Activated naive CD8-positive, alpha-beta T cell treated with anti-CD3 and anti-CD28 coated beads, Interleukin-2, amount 50 U/mL, for 16 hours (primary cell): ENCODE data around the gene FARS2.

Source experiments
- DNase-seq: peaks from one replicate; pipeline ENCODE4 v3.0.0-alpha.2; 2020; ENCODE audit warnings: low read depth, low spot score

The FARS2 gene

GRCh38 chr6:5378331-5378730 is 117.0 kb downstream of the FARS2 start:
- DNase-seq: no peak

GRCh38 chr6:5379647-5380242 is 118.4 kb downstream of the FARS2 start:
- DNase-seq: no peak

DNA sequence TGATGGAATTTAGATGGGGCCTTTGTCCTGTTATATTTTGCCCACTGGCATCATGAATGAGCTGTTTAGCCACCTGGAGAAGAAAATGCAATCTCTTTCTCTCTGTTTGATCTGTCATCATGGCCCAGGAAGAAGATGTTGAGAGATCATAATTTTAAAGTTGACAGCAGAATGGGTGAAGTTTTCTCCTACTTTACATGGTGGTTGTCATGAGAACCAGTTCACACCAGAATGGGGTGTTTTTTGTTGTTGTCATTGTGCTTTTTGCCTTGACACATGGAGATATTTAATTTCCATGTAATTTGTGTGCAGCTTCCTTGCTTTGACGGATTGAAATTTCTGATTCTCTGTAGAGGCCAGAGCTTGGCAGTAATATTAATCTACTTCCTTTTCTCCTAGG is 122.5 kb downstream of the FARS2 start:
- DNase-seq: no peak

DNA sequence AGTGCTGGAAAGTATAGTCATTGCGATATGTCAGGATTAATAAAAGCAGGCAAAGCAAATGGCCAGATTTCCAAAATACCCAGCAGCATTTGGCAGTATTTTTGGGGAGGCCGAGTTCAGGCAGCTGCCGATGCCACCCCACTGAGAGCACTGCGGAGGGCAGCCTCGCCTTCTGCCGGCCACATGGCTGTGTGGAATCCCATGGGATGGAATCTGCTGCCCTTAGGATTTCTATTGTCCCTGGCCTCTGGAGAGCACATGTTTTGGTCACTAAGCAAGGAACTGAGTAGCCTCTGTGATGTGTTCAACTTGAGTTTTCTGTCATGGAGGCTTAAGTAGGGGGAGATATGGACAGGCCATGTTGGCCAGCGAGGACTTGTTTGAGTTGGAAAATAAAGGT is 123.0 kb downstream of the FARS2 start:
- no peak for DNase-seq

- DNase-seq: no peak
Observed at GRCh38 chr6:5388326-5388725, 127.0 kb downstream of the FARS2 start.

DNA sequence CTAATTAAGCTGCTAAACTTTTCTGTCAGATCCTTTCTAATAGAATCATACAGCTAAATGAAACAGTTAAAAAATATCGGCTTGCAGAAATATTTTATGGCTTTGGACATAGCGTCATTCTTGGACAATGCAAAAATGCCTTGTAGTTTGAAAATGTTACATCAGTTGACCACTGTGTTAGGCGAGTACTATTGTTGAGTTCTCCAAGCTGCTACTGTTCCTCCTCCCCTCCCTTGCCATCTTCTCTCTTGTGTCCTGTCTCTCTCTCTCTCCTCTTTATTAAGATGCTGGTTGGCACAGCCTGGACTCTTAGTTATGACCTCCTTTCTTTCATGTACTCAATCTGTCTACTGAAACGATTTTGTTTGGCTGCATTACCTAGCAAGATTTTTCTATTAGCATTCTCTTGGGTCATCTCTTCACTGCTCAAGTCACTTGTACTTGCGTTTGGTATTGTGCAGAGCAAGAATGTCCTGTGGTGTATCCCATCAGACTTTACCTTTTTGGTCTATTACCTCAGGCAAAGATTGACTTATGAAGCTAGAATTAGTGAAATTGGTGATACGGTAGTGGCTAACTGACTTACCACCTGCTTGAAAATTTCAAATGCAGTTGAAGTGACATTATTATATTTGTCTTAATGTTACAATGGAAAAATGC is 127.9 kb downstream of the FARS2 start:
- no peak for DNase-seq

GRCh38 chr6:5390177-5390576 is 128.9 kb downstream of the FARS2 start:
- DNase-seq: no peak

- DNase-seq: no peak
Observed at GRCh38 chr6:5394280-5394679, 133.0 kb downstream of the FARS2 start.

GRCh38 chr6:5395719-5396118 is 134.4 kb downstream of the FARS2 start:
- no peak for DNase-seq

- no peak for DNase-seq
Observed at GRCh38 chr6:5398530-5398929, 137.2 kb downstream of the FARS2 start.

DNA sequence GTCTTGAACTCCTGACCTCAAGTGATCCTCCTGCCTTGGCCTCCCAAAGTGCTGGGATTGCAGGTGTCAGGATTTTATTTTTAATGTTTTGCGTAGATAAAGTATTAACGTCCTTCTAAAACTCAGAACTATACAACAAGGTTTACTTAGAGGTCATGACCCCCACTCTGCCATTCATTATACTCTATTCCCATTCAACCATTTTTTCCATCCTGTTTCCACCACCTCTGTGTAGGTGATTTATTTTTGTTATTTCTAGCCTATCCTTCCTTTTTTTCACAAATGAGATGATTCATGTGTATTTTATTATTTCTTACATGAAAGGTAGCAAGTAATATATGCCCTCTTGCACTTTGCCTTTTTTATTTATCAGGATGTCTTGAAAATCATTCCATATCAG is 138.1 kb downstream of the FARS2 start:
- no peak for DNase-seq

- no peak for DNase-seq
Observed at GRCh38 chr6:5401845-5402738, 140.8 kb downstream of the FARS2 start.

- DNase-seq: no peak
Observed at GRCh38 chr6:5403076-5403475, 141.8 kb downstream of the FARS2 start.

- no peak for DNase-seq
Observed at GRCh38 chr6:5403609-5404008, 142.3 kb downstream of the FARS2 start.

DNA sequence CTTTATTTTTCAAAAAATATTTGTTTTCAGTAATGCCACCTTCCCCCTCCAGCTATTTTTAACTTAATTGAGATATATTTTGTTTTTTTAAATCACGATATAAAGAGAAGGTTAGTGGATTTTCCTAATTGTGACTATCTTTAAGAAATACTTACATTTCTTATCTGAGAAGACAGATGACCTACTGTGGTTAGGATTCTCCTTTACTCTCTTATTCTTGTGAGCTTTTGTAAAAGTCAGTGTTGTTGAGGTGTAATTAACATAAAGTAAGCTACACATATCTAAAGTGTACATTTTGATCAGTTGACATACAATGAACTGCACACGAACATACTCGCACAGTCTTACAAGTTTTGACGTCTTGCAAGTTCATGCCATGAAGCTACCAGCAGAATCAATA is 144.7 kb downstream of the FARS2 start:
- no peak for DNase-seq

DNA sequence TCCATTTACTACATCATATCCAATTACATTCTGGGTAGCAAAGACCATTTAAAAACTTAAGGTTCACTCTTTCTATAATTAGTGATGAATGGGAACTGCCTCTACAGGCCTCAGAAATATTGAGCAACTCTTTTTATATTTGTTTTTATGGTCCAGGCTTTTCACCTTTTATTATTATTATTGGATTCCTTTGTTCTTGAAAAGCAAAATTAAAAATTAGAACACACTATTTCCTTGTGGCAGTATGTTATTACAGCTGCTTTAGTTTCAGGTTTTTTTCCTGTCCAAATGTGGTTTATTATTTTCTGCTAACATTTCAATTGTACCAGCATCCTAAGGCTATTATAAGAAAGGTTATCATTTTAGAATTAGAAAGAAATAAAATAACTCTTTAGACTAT is 150.1 kb downstream of the FARS2 start:
- DNase-seq: no peak

DNA sequence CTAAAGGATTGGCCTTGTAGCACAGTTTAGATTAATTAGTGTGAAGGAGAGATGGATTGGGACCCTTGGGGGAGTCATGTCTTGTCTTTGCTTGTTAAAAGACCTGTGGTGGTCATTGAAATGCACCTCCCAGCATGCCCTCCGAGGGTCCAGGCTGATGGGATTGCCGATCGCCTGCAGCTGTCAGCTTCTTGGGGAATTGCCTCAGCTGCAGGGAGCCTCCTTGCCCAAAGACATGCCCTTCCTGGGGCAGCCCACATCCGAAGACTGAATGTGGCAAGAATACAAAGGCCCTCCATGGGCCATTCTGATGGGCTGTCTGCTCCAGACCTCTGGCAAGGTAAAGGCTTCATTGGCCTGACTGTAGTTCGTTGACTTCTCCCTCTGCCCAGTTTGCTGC is 150.7 kb downstream of the FARS2 start:
- no peak for DNase-seq

GRCh38 chr6:5412663-5413062 is 151.3 kb downstream of the FARS2 start:
- DNase-seq: no peak

DNA sequence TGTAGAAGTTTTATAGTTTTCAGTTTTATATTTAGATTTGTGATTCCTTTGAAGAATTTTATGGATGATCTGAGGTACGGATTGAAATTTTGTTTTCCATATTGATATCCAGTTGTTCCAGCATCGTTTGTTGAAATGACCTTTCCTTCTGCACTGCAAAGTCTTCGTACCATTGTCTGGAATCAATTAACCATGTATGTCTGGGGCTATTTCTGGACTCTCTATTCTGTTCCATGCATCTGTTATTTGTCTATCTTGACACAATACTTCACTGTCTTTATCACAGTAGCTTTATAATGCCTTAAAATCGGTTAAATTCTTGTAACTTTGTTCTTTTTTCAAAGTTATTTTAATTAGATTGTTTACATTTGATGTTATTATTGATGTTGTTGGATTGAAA is 154.9 kb downstream of the FARS2 start:
- no peak for DNase-seq

DNA sequence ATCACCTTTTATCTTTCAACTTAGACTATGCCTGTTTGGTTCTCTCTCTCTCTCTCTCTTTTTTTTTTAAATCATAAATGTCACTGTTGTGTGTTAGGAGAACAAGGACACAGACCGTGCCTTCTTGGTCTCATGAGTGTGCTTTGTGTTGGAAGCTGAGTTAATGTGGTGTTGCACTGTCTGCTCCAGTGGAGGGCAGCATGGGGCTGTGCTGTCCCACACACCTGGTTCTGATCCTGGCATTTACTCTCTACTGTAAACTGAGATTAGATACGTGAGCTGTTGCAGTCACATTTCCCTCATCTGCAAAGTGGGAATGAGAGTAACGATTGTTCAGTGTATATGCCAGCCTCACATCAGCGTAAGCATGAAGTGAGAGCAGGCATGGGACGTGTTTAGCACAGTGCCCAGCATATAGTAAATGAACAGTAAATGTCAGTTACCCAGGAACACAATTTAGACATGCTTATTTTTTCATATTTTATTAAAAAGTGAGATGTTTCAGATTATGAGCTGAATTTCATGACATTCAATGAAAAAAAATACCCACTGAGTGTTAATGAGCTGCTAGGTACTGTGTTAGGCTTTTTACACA is 161.1 kb downstream of the FARS2 start:
- no peak for DNase-seq

GRCh38 chr6:5423251-5423650 is 161.9 kb downstream of the FARS2 start:
- DNase-seq: no peak

- no peak for DNase-seq
Observed at GRCh38 chr6:5424726-5425125, 163.4 kb downstream of the FARS2 start.
